GM12872 (cell line): Measurements from ENCODE around the gene PRMT1.

Experiments used
- TF ChIP-seq, protein P1 (sequence below): IDR thresholded peaks from 3 replicates; pipeline ENCODE4 v1.5.1; 2011; ENCODE audit warnings: low read depth, mild to moderate bottlenecking, low read length, moderate library complexity; ENCODE audit not compliant: insufficient read depth

PRMT1 gene

DNA sequence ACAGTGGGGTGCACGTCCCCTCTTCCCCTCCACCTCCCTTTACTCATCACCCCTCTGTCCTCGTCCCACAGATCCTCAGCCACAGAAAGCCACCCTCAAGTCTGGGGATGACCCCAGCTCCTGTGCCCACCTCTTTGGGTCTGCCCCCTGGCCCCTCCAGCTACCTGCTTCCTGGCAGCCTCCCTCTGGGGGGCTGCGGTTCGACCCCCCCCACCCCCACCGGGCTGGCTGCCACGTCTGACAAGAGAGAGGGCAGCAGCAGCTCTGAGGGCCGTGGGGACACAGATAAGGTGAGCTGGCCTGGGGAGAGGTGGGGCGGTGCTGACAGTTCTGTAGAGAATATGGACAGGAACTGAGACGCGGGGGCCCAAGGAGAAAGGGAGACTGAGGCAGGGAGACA is 22.5 kb upstream of the PRMT1 start:
- TF ChIP-seq, protein P1, sequence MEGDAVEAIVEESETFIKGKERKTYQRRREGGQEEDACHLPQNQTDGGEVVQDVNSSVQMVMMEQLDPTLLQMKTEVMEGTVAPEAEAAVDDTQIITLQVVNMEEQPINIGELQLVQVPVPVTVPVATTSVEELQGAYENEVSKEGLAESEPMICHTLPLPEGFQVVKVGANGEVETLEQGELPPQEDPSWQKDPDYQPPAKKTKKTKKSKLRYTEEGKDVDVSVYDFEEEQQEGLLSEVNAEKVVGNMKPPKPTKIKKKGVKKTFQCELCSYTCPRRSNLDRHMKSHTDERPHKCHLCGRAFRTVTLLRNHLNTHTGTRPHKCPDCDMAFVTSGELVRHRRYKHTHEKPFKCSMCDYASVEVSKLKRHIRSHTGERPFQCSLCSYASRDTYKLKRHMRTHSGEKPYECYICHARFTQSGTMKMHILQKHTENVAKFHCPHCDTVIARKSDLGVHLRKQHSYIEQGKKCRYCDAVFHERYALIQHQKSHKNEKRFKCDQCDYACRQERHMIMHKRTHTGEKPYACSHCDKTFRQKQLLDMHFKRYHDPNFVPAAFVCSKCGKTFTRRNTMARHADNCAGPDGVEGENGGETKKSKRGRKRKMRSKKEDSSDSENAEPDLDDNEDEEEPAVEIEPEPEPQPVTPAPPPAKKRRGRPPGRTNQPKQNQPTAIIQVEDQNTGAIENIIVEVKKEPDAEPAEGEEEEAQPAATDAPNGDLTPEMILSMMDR: no peak

DNA sequence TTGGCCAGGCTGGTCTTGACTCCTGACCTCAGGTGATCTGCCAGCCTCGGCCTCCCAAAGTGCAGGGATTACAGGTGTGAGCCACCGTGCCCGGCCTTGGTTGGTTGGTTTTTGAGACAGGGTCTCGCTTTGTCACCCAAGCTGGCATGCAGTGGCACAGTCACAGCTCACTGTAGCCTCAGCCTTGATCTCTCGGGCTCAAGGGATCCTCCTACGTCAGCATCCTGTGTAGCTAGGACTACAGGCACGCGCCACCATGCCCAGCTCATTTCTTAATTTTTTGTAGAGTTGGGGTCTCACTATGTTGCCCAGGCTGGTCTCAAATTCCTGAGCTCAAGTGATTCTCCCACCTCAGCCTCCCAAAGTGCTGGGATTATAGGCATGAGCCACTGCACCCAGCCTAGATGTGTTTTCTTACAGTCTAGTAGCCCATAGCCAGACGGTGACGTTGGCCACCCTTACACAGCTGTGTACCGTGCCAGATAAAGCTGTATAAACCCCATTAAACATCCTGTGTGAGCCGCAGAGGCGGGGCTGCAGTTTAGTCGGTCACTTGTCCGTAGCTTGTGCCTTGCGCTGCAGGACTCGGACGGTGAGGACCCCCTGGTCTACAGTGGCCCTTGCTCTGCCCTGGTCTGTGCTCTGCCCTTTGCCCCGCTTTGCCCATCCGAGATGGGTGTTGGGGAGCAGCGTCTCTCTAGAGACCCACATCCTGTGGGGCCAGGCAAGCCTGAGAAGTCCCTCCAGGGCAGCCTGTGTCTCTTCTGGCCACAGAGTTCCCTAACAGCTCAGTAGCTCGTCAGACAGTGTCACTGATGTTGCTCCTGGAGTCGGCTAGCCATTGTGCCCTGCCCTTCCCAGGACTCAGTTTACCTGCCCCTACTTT is 21.3 kb upstream of the PRMT1 start:
- TF ChIP-seq, protein P1: no peak

DNA sequence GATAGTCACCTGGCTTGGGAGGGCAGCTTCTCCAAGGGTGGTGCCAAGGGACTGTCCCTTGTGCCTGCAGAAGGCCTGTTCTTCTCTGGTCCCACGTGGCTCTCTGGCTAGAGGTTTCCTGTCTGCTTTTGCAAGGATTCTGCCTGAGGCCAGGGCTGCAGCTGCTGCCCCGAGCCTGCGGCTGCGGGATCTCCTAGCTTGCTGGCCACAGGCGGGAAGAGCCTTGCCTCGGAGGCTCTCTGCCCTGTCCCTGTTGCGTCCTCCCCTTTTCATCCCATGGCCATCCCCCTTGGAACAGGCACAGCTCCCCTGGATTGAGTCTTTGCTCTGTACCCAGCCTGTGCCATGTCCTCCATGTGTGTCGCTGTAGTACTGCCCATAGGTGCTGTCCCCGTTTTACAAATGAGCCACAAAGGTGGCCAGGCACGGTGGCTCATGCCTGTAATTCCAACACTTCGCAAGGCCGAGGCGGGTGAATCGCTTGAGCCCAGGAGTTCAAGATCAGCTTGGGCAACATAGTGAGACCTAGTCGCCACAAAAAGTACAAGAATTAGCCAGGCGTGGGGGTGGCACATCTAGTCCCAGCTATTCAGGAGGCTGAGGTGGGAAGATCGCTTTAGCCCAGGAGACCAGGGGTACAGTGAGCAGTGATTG is 20.5 kb upstream of the PRMT1 start:
- TF ChIP-seq, protein P1: no peak

DNA sequence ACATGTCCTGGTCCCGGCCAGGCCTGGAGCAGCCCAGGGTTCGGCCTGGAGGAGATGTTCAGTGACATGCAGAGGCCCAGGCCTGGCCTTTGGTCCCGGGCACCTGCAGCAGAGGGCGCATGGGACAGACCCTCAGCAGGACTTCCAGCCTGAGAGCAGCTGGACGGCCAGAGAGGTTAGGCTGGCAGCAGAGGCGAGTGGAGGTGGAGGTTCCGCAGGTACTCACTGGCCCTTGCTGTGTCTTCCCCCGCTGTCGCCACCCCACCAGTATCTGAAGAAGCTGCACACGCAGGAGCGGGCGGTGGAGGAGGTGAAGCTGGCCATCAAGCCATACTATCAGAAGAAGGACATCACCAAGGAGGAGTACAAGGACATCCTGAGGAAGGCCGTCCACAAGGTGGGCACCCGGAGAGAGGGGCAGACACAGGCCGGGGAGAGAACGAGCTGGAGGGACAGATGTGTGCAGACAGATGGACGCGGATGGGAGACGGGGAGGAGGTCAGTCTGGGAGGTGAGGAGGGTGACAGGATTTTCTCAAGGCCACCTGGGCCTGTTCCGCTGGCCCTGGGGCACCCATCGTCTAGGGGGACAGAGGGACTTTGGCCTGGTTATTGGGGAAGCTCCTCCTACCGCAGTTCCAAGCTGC is 19.5 kb upstream of the PRMT1 start:
- TF ChIP-seq, protein P1: no peak

DNA sequence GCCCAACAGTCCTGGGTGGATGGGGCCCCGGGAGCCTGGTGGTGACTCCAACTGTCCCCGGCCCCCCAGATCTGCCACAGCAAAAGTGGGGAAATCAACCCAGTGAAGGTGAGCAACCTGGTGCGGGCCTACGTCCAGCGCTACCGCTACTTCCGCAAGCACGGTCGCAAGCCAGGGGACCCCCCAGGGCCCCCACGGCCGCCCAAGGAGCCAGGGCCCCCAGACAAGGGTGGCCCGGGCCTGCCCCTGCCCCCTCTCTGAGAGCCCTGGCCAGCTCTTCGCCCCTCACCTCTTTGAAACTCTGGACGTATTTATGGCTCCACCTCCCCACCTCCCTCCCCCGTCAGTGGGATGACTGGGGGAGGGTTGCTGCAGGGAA is 18.9 kb upstream of the PRMT1 start:
- TF ChIP-seq, protein P1: no peak

DNA sequence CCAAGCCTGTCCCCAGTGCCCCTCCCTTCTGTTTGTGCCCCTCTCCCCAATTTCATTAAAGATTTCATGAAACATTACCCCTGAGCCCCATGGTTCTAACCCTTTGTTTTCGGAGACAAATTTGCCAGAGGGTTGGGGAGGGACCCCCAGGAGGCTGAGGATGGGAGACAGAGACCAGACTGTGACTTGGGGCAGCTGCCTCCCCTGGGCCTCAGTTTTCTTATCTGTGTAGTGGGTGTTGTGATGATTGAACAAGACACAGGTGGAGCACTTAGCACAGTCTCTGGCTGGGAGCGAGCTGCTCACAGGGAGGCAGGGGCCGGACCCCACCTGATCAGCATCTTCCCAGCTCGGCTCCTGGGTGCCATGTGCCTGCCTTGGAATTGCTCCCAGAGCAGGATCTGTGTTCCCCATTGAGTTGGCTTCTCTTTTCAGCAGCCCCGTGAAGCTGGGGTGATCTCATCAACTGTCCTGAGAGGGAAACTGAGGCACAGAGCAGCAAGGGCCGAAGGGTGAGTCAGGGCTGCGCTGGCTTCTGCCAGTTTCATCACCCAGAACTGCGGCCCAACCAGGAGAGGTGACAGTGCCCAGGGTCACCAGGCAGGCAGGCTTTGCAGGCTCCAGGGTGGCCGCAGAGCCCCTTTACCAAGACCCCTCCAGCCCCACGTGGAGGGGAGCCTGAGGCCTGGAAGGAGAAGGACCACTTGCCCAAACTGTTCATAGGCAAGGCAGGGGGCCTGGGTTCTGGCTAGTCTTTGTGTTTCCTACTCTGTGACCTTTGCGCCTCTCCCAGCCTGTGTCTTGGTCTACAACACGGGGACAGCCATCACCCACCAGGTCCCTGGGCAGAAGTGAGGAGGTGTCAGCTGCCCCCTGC is 18.3 kb upstream of the PRMT1 start:
- TF ChIP-seq, protein P1: no peak
